ENCODE results near the gene PFDN2.

The PFDN2 gene

DNA sequence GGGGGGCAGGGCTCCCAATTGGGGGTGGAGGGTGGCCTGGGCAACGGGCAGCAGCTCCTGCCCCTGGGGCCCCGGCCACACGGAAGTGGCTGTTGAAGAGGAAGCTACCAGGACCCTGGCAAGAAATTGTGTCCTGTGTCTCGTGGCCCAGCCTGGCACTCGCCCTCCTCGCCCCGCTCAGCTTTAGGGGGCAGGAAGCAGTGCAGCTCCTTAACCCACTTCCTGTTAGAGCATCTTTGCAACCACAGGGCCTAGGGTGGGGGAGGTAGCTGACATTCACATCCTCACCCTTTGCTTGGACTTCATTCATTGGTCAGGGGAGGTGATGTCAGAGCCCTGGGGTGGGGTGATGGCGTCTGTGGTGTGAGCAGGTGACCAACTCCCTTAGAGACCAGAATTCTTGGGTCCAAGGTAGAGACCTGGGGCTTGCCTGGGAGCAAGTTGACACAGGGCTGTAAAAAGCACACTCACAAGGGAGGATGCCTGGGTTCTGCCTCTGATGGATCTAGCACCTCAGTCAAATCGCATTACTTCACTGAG lies 48.0 kb downstream of the PFDN2 start, which contains the start of gene ARHGAP30:
TSS of gene ARHGAP30 (minus strand) at position 161 of the 540 bp plus-strand sequence. CDS start 267 bp downstream, outside the sequence.
- Histone ChIP-seq H3K9me2 (replicated peaks; ENCODE audit: insufficient read depth, low read length) (no peaks in the 10 kb centered on the region), H3F3A (ENCODE audit: insufficient read depth, low read length) (peaks cover 30% of the 10 kb centered on the region), H3K27ac (ENCODE audit: low read length) (peak within 1 kb of the TSS; percentile 94), H3K36me3 (replicated peaks; ENCODE audit: insufficient read depth, low read length) (no peaks in the 10 kb centered on the region), H3K4me2 (ENCODE audit: low read depth, low read length) (peak within 1 kb of the TSS; percentile 90), H3K9me3 (replicated peaks; ENCODE audit: insufficient read depth, low read length) (no peaks in the 10 kb centered on the region), H4K20me1 (ENCODE audit: insufficient read depth, low read length) (no peaks in the 10 kb centered on the region), H3K4me3 (ENCODE audit: low read length) (peak within 1 kb of the TSS; percentile 94), H2AFZ (ENCODE audit: low read length) (peak within 1 kb of the TSS; percentile 66), H3K27me3 (replicated peaks; ENCODE audit: insufficient read depth, low read length) (no peaks in the 10 kb centered on the region), H3K9ac (ENCODE audit: low read length) (peak within 1 kb of the TSS; percentile 97), H3K79me2 (ENCODE audit: low read length) (peaks cover 47% of the 10 kb centered on the region), H3K4me1 (ENCODE audit: low read length) (peaks cover 37% of the 10 kb centered on the region)
- peak; percentile 99 for DNase-seq
- TF ChIP-seq CTCF (IDR thresholded peaks at IDR 0.05; ENCODE audit: low read length) (no peak), EZH2phosphoT487 (IDR thresholded peaks at IDR 0.05; ENCODE audit: low read length) (no peak)

GRCh38 chr1:161069241-161069640 lies 48.6 kb downstream of the PFDN2 start:
- peak overlapping the region; percentile 94 for H3K27ac ChIP-seq (ENCODE audit: low read length)
- peak overlapping the region; percentile 97 for H3K9ac ChIP-seq (ENCODE audit: low read length)
- peak overlapping the region; percentile 90 for H3K4me2 ChIP-seq (ENCODE audit: low read depth, low read length)
- peaks cover 31% of the 10 kb centered on the region for H3F3A ChIP-seq (ENCODE audit: insufficient read depth, low read length)
- peak overlapping the region; percentile 36; the same call in 1 of the 2 replicates for H2AFZ ChIP-seq (ENCODE audit: low read length)
- peaks cover 42% of the 10 kb centered on the region for H3K4me1 ChIP-seq (ENCODE audit: low read length)
- no peaks in the 10 kb centered on the region for H3K27me3 ChIP-seq (replicated peaks; ENCODE audit: insufficient read depth, low read length)
- H3K9me3 ChIP-seq (replicated peaks; ENCODE audit: insufficient read depth, low read length), result no peaks in the 10 kb centered on the region
- H3K79me2 ChIP-seq (ENCODE audit: low read length), result peaks cover 53% of the 10 kb centered on the region
- no peaks in the 10 kb centered on the region for H3K9me2 ChIP-seq (replicated peaks; ENCODE audit: insufficient read depth, low read length)
- H3K4me3 ChIP-seq (ENCODE audit: low read length), result peak overlapping the region; percentile 94
- no peaks in the 10 kb centered on the region for H4K20me1 ChIP-seq (ENCODE audit: insufficient read depth, low read length)
- no peak for DNase-seq
- H3K36me3 ChIP-seq (replicated peaks; ENCODE audit: insufficient read depth, low read length), result no peaks in the 10 kb centered on the region
- TF ChIP-seq EZH2phosphoT487 (IDR thresholded peaks at IDR 0.05; ENCODE audit: low read length) (no peak), EZH2 (optimal IDR thresholded peaks at IDR 0.05; ENCODE audit: low read depth, low read length) (no peak)

- Histone ChIP-seq H2AFZ (ENCODE audit: low read length) (no peak overlapping the region), H3K27ac (ENCODE audit: low read length) (peak overlapping the region; percentile 94)
Observed at GRCh38 chr1:161068306-161069234, 49.3 kb downstream of the PFDN2 start.

More at GRCh38 chr1:161068306-161069234, 49.3 kb downstream of the PFDN2 start:
- H3K27me3 ChIP-seq (replicated peaks; ENCODE audit: insufficient read depth, low read length), result no peaks in the 10 kb centered on the region
- peak overlapping the region; percentile 90 for H3K4me2 ChIP-seq (ENCODE audit: low read depth, low read length)
- H3K9me2 ChIP-seq (replicated peaks; ENCODE audit: insufficient read depth, low read length), result no peaks in the 10 kb centered on the region
- peak overlapping the region; percentile 94 for H3K4me3 ChIP-seq (ENCODE audit: low read length)
- H3F3A ChIP-seq (ENCODE audit: insufficient read depth, low read length), result peaks cover 31% of the 10 kb centered on the region
- H4K20me1 ChIP-seq (ENCODE audit: insufficient read depth, low read length), result no peaks in the 10 kb centered on the region
- no peaks in the 10 kb centered on the region for H3K9me3 ChIP-seq (replicated peaks; ENCODE audit: insufficient read depth, low read length)
- DNase-seq, result peak; percentile 76
- H3K9ac ChIP-seq (ENCODE audit: low read length), result peak overlapping the region; percentile 97
- no peaks in the 10 kb centered on the region for H3K36me3 ChIP-seq (replicated peaks; ENCODE audit: insufficient read depth, low read length)
- H3K79me2 ChIP-seq (ENCODE audit: low read length), result peaks cover 59% of the 10 kb centered on the region
- peaks cover 45% of the 10 kb centered on the region for H3K4me1 ChIP-seq (ENCODE audit: low read length)
- TF ChIP-seq EZH2phosphoT487 (IDR thresholded peaks at IDR 0.05; ENCODE audit: low read length) (no peak), EZH2 (optimal IDR thresholded peaks at IDR 0.05; ENCODE audit: low read depth, low read length) (no peak), CTCF (IDR thresholded peaks at IDR 0.05; ENCODE audit: low read length) (no peak)

Measured in MM.1S (cell line).